Hepatocyte (in vitro differentiated cells): ENCODE measurements around the gene GRB10. TPM values are rescaled to one million over a fixed set of nuclear protein-coding genes. Genes with fewer than 3 reads are reported as not detected.

Experiments used
- DNase-seq: peaks from one replicate; pipeline ENCODE4 v3.0.0-alpha.2; 2016; ENCODE audit warnings: low spot score
- H2AFZ ChIP-seq: fragments of 200-600 bp; sonication (generic); 2 replicates; pipeline ENCODE4 v1.6.0; 2016; ENCODE audit warnings: antibody characterized with exemption, mild to moderate bottlenecking
- H3K27ac ChIP-seq: fragments of 200-600 bp; sonication (generic); 2 replicates; pipeline ENCODE4 v1.5.1; 2016; ENCODE audit warnings: mild to moderate bottlenecking
- H3K27me3 ChIP-seq: fragments of 200-600 bp; sonication (generic); 2 replicates; pipeline ENCODE4 v1.6.1; 2016
- H3K36me3 ChIP-seq: fragments of 200-600 bp; sonication (generic); replicated peaks from 2 replicates; pipeline ENCODE4 v1.5.1; 2016; ENCODE audit warnings: low read depth; ENCODE audit not compliant: insufficient read depth
- H3K4me1 ChIP-seq: fragments of 200-600 bp; sonication (generic); 2 replicates; pipeline ENCODE4 v1.5.1; 2016; ENCODE audit warnings: mild to moderate bottlenecking, moderate library complexity; ENCODE audit not compliant: insufficient read depth
- H3K4me2 ChIP-seq: fragments of 200-600 bp; sonication (generic); 2 replicates; pipeline ENCODE4 v1.6.0; 2016
- H3K4me3 ChIP-seq: fragments of 200-600 bp; sonication (generic); 2 replicates; pipeline ENCODE4 v1.5.1; 2016; ENCODE audit warnings: mild to moderate bottlenecking
- H3K79me2 ChIP-seq: fragments of 200-600 bp; sonication (generic); 2 replicates; pipeline ENCODE4 v1.6.0; 2017; ENCODE audit warnings: mild to moderate bottlenecking
- H3K9me2 ChIP-seq: fragments of 200-600 bp; sonication (generic); replicated peaks from 2 replicates; pipeline ENCODE4 v1.6.0; 2017; ENCODE audit warnings: mild to moderate bottlenecking; ENCODE audit not compliant: insufficient read depth
- H3K9me3 ChIP-seq: fragments of 200-600 bp; sonication (generic); 2 replicates; pipeline ENCODE4 v1.5.1; 2016; ENCODE audit warnings: low read depth, mild to moderate bottlenecking
- H4K20me1 ChIP-seq: fragments of 200-600 bp; sonication (generic); 2 replicates; pipeline ENCODE4 v1.6.0; 2016; ENCODE audit warnings: mild to moderate bottlenecking; ENCODE audit not compliant: insufficient read depth, poor library complexity, severe bottlenecking
- CTCF ChIP-seq: fragments of 200-600 bp; sonication (generic); IDR thresholded peaks from 2 replicates; pipeline ENCODE4 v1.5.1; 2016; ENCODE audit warnings: antibody characterized with exemption, mild to moderate bottlenecking; ENCODE audit not compliant: poor library complexity
- EZH2 ChIP-seq: fragments of 200-600 bp; sonication (generic); IDR thresholded peaks from 2 replicates; pipeline ENCODE4 v1.6.1; 2016; ENCODE audit warnings: antibody characterized with exemption, mild to moderate bottlenecking, borderline replicate concordance
- EZH2phosphoT487 ChIP-seq: fragments of 200-600 bp; sonication (generic); IDR thresholded peaks from one replicate; pipeline ENCODE4 v1.6.1; 2018; ENCODE audit warnings: antibody characterized with exemption, mild to moderate bottlenecking, low read depth, moderate library complexity; ENCODE audit not compliant: unreplicated experiment, severe bottlenecking
- WGBS: methylation state at CpG from one replicate; pipeline ENCODE4 v1.1.6; 2016; ENCODE audit warnings: low lambda C conversion rate; ENCODE audit errors: missing lambda C conversion rate; 5-methylcytosine and 5-hydroxymethylcytosine counted together
- polyA plus RNA-seq: library from polyadenylated mRNA; unstranded; fragments of >200 nt; fragmentation: Nextera tagmentation; extraction: Ambion mirVana; gene quantifications from 2 replicates; pipeline ENCODE4 v1.2.1, GENCODE V29; 2016
- total RNA-seq: library from RNA; depleted of rRNA; stranded (reverse); fragments of >200 nt; gene quantifications from 2 replicates; pipeline ENCODE4 v1.2.3, GENCODE V29; 2014

GRB10 gene
- total and polyA plus RNA-seq, 2 experiments from 2014 or later, result 47.6 to 65.9 TPM

GRCh38 chr7:50812094-50812493, 29.4 kb upstream of the GRB10 start:
- Histone ChIP-seq H4K20me1 (no peaks in the 10 kb centered on the region), H3K27ac (no peak overlapping the region), H3K4me3 (no peak overlapping the region), H3K36me3 (no peaks in the 10 kb centered on the region), H3K9me3 (no peaks in the 10 kb centered on the region), H3K27me3 (no peaks in the 10 kb centered on the region), H2AFZ (no peak overlapping the region), H3K4me2 (no peak overlapping the region), H3K9me2 (no peaks in the 10 kb centered on the region), H3K79me2 (no peaks in the 10 kb centered on the region), H3K4me1 (no peaks in the 10 kb centered on the region)
- TF ChIP-seq CTCF (no peak), EZH2phosphoT487 (no peak), EZH2 (no peak)
- WGBS, result 65% methylated on average over 6 of the region's 6 CpGs
- no peak for DNase-seq

GRCh38 chr7:50808282-50808888, 25.7 kb upstream of the GRB10 start:
- Histone ChIP-seq H3K4me2 (no peak overlapping the region), H3K4me1 (no peaks in the 10 kb centered on the region), H3K79me2 (no peaks in the 10 kb centered on the region), H2AFZ (no peak overlapping the region), H3K9me2 (no peaks in the 10 kb centered on the region), H3K36me3 (no peaks in the 10 kb centered on the region), H4K20me1 (no peaks in the 10 kb centered on the region), H3K27ac (no peak overlapping the region), H3K4me3 (no peak overlapping the region), H3K27me3 (no peaks in the 10 kb centered on the region), H3K9me3 (no peaks in the 10 kb centered on the region)
- 85% methylated on average over 14 of the region's 14 CpGs for WGBS
- TF ChIP-seq EZH2phosphoT487 (no peak), CTCF (no peak), EZH2 (no peak)
- DNase-seq, result no peak

- Histone ChIP-seq H3K9me3 (no peaks in the 10 kb centered on the region), H3K79me2 (no peaks in the 10 kb centered on the region), H3K4me1 (no peaks in the 10 kb centered on the region), H2AFZ (no peak overlapping the region), H3K27me3 (no peaks in the 10 kb centered on the region), H3K9me2 (no peaks in the 10 kb centered on the region), H3K4me2 (no peak overlapping the region), H3K27ac (no peak overlapping the region), H4K20me1 (no peaks in the 10 kb centered on the region), H3K36me3 (no peaks in the 10 kb centered on the region), H3K4me3 (no peak overlapping the region)
- TF ChIP-seq EZH2 (no peak), EZH2phosphoT487 (no peak), CTCF (no peak)
- DNase-seq, result no peak
- 83% methylated on average over 14 of the region's 14 CpGs for WGBS
These were observed 24.5 kb upstream of the GRB10 start for GRCh38 chr7:50807026-50807730.
